Neuronal stem cell (in vitro differentiated cells): Measurements from ENCODE around the gene CR1L.
"Not testable (repeated sequence)": the region's sequence is repeated elsewhere in the genome, so short reads cannot be mapped to it uniquely, and the experiment has no call there.

Experiments used
- DNase-seq: peaks from one replicate; pipeline ENCODE4 v3.0.0-alpha.2; 2013; ENCODE audit warnings: low spot score
- H2AFZ ChIP-seq: one replicate; pipeline ENCODE4 v1.6.1; 2013; ENCODE audit warnings: mild to moderate bottlenecking, low read length, inconsistent platforms
- H2AK5ac ChIP-seq: 2 replicates; pipeline ENCODE4 v1.6.1; 2013; ENCODE audit warnings: low read depth, mild to moderate bottlenecking, inconsistent platforms, low read length, moderate library complexity, mixed read lengths
- H2BK120ac ChIP-seq: 2 replicates; pipeline ENCODE4 v1.6.1; 2013; ENCODE audit warnings: low read depth, mild to moderate bottlenecking, inconsistent platforms, low read length, moderate library complexity, mixed read lengths
- H2BK12ac ChIP-seq: one replicate; pipeline ENCODE4 v1.6.1; 2013; ENCODE audit warnings: low read length, inconsistent platforms
- H2BK15ac ChIP-seq: 2 replicates; pipeline ENCODE4 v1.6.1; 2013; ENCODE audit warnings: mild to moderate bottlenecking, low read length, inconsistent platforms, mixed read lengths
- H2BK5ac ChIP-seq: one replicate; pipeline ENCODE4 v1.6.1; 2013; ENCODE audit warnings: inconsistent platforms, mild to moderate bottlenecking, low read length, moderate library complexity
- H3K14ac ChIP-seq: one replicate; pipeline ENCODE4 v1.6.1; 2013; ENCODE audit warnings: low read length, inconsistent platforms
- H3K18ac ChIP-seq: 2 replicates; pipeline ENCODE4 v1.6.1; 2013; ENCODE audit warnings: low read length, inconsistent platforms
- H3K23ac ChIP-seq: 2 replicates; pipeline ENCODE4 v1.6.1; 2013; ENCODE audit warnings: low read depth, mild to moderate bottlenecking, mixed read lengths, low read length, inconsistent platforms; ENCODE audit not compliant: poor library complexity
- H3K27ac ChIP-seq: replicated peaks from 3 replicates; pipeline ENCODE4 v1.5.1; 2013; ENCODE audit warnings: low read length, inconsistent platforms
- H3K27me3 ChIP-seq, 3 experiments: 2 replicates each; pipeline ENCODE4 v1.6.1; 2013; ENCODE audit warnings: low read length in 3 of 3, mild to moderate bottlenecking in 2 of 3, inconsistent platforms in 1 of 3, low read depth in 1 of 3, mixed read lengths in 1 of 3, moderate library complexity in 1 of 3; ENCODE audit not compliant: control insufficient read depth in 3 of 3, insufficient read depth in 3 of 3
- H3K36me3 ChIP-seq, 2 donors: replicated peaks in 1 of 2; 2 replicates each; pipeline ENCODE4 v1.6.1; 2013; ENCODE audit warnings: low read length in 2 of 2; ENCODE audit not compliant: control insufficient read depth in 2 of 2, insufficient read depth in 2 of 2
- H3K4ac ChIP-seq: 2 replicates; pipeline ENCODE4 v1.6.1; 2013; ENCODE audit warnings: inconsistent platforms, mild to moderate bottlenecking, low read length, moderate library complexity
- H3K4me1 ChIP-seq, 2 donors: 1 replicate in 1 of 2; 2 replicates in 1 of 2; pipeline ENCODE4 v1.6.1; 2013; ENCODE audit warnings: low read length in 2 of 2, low read depth in 1 of 2; ENCODE audit not compliant: control insufficient read depth in 2 of 2, insufficient read depth in 1 of 2
- H3K4me2 ChIP-seq: one replicate; pipeline ENCODE4 v1.6.1; 2013; ENCODE audit warnings: mild to moderate bottlenecking, low read length, inconsistent platforms; ENCODE audit not compliant: insufficient read depth, poor library complexity, severe bottlenecking
- H3K4me3 ChIP-seq, 2 donors: 2 replicates each; pipeline ENCODE4 v1.5.1; 2013; ENCODE audit warnings: low read length in 2 of 2, mild to moderate bottlenecking in 2 of 2, inconsistent platforms in 1 of 2, moderate library complexity in 1 of 2
- H3K79me1 ChIP-seq: one replicate; pipeline ENCODE4 v1.6.1; 2013; ENCODE audit warnings: low read depth, mild to moderate bottlenecking, inconsistent platforms, low read length, moderate library complexity
- H3K9ac ChIP-seq: one replicate; pipeline ENCODE4 v1.6.1; 2013; ENCODE audit warnings: mild to moderate bottlenecking, low read depth, low read length, inconsistent platforms; ENCODE audit not compliant: poor library complexity
- H3K9me3 ChIP-seq, 2 donors: replicated peaks in 1 of 2; 2 replicates each; pipeline versions ENCODE3 to v1.6.1; 2013; ENCODE audit warnings: low read length in 2 of 2, mild to moderate bottlenecking in 2 of 2, inconsistent platforms in 1 of 2, low read depth in 1 of 2, mixed read lengths in 1 of 2, moderate library complexity in 1 of 2; ENCODE audit not compliant: control insufficient read depth in 2 of 2, insufficient read depth in 1 of 2
- H4K8ac ChIP-seq: one replicate; pipeline ENCODE4 v1.6.1; 2013; ENCODE audit warnings: low read depth, mild to moderate bottlenecking, inconsistent platforms, low read length, moderate library complexity
- H4K91ac ChIP-seq: one replicate; pipeline ENCODE4 v1.6.1; 2013; ENCODE audit warnings: low read length, low read depth, mild to moderate bottlenecking, inconsistent platforms; ENCODE audit not compliant: poor library complexity
- WGBS, 2 donors: extraction: QIAGEN DNeasy Blood & Tissue Kit; methylation state at CpG; one replicate each; pipeline ENCODE4 v1.1.7; 2013; ENCODE audit warnings: missing lambda C conversion rate in 2 of 2, mixed read lengths in 1 of 2; ENCODE audit not compliant: insufficient read length in 2 of 2, insufficient replicate concordance in 1 of 2; ENCODE audit errors: extremely low coverage in 2 of 2; 5-methylcytosine and 5-hydroxymethylcytosine counted together

Gene CR1L

DNA sequence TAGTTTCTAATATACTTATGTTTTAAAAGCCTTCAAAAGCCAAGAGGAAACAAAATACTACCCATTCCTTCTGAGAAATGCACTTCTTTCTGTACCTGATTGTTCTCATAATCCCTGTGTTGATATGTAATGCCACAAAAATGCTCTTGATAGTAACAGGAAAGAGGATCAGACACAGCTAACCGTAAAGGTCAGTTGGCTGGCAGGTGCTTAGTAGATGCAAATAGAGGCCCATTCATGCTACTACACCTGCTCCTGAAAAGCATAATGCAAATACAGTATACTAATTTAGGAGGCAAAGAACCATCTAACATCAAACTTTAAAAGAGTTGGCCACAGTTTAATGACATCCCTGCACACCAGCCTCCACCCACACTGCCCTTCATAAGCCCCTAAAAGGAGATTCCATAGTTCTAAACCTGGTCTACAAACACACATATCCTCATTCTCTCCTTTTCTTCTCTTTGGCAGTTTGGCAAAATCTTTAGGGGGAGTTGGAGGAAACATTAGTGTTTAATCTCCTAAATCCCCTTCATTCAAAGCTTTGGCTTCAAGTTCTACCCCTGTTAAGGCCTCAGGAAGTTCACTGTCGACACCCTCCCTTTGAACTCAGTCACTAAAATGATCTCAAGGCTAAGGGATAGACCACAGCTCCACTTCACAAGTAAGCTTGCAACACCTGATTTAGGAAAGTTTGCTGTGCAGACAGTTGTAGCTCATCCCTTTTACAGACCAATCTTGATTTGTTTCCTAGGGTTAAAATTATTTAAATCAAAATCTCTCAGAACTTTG, 104.0 kb downstream of the CR1L start:
- Histone ChIP-seq H3K9ac (no peak overlapping the region), H2BK15ac (no peak overlapping the region), H3K27ac (no peak overlapping the region), H3K4me3 (no peak overlapping the region), H2BK120ac (no peak overlapping the region), H3K18ac (no peak overlapping the region), H3K9me3 (no peaks in the 10 kb centered on the region), H3K4ac (no peak overlapping the region), H3K79me1 (peaks cover 6% of the 10 kb centered on the region), H4K8ac (no peak overlapping the region), H3K4me2 (no peak overlapping the region), H4K91ac (no peak overlapping the region), H2BK12ac (no peak overlapping the region), H3K23ac (no peak overlapping the region), H3K4me1 (peaks cover 1 to 6% of the 10 kb centered on the region in 2 donors), H2AK5ac (no peak overlapping the region), H3K27me3 (no peaks in the 10 kb centered on the region), H3K36me3 (no peaks in the 10 kb centered on the region), H2AFZ (no peak overlapping the region), H2BK5ac (no peak overlapping the region), H3K14ac (no peak overlapping the region)
- DNase-seq, result no peak
- no CpG with 5 or more reads among the region's 2 CpGs for WGBS, 2 donors

DNA sequence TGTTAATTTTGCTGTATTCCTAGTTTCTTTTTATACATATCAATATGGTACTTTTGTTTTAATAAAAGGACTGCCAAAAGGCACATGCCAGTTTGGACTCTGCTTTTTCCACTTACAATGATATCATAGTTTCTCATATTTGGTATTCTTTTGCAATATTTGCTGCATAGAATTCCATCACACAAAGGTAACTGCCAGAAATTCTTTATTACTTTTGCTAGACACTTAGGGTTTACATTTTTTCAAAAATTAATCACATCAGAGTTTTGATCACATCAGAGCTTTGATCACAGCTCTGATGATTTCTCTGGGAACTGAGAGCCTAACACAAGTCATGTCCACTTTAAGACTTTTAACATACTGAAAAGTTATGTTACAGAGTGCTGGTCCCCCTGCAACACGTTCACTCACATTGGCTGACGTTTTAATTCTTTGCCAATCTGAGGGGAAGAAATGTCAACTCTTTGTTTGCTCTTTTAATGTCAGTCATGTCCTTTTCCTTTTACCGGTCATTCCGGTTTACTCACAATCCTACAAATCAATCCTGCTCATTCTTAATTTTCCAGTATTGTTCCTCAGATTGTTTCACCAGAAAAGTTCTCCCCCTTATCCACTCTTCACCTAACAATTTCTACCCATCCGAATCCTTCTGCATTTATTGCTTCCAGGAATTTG, 105.8 kb downstream of the CR1L start:
- Histone ChIP-seq H2BK5ac (no peak overlapping the region), H4K8ac (no peak overlapping the region), H3K4me1 (peaks cover 1 to 6% of the 10 kb centered on the region in 2 donors), H3K9ac (no peak overlapping the region), H3K27ac (no peak overlapping the region), H3K4ac (no peak overlapping the region), H3K18ac (no peak overlapping the region), H2BK12ac (no peak overlapping the region), H2BK120ac (no peak overlapping the region), H3K4me2 (no peak overlapping the region), H2AK5ac (no peak overlapping the region), H4K91ac (no peak overlapping the region), H3K14ac (no peak overlapping the region), H3K36me3 (peaks cover 0 to 4% of the 10 kb centered on the region in 2 donors), H3K79me1 (peaks cover 6% of the 10 kb centered on the region), H3K4me3 (peak overlapping the region in 1 of 2 donors; percentile 86), H3K9me3 (no peaks in the 10 kb centered on the region), H2BK15ac (no peak overlapping the region), H3K27me3 (no peaks in the 10 kb centered on the region), H3K23ac (no peak overlapping the region), H2AFZ (peak overlapping the region; percentile 94)
- 100% methylated on average over 1 of the region's 5 CpGs; no CpG with 5 or more reads in 1 of the 2 donors for WGBS, 2 donors
- DNase-seq, result no peak

GRCh38 chr1:207751463-207751789, 106.5 kb downstream of the CR1L start:
- H4K8ac ChIP-seq, H4K91ac ChIP-seq, H2BK15ac ChIP-seq, H2BK120ac ChIP-seq, DNase-seq, H3K4me1 ChIP-seq, H3K27me3 ChIP-seq, H3K27ac ChIP-seq, H3K14ac ChIP-seq, H3K18ac ChIP-seq, H2AK5ac ChIP-seq, H3K9ac ChIP-seq, H3K4ac ChIP-seq, H3K79me1 ChIP-seq, H3K9me3 ChIP-seq, H2BK12ac ChIP-seq, H3K23ac ChIP-seq: not testable (repeated sequence)
- no CpG with 5 or more reads among the region's 7 CpGs for WGBS, 2 donors
- H2AFZ ChIP-seq, result peak overlapping the region; percentile 94
- H2BK5ac ChIP-seq, result peak overlapping the region; percentile 95
- H3K4me2 ChIP-seq, result peak overlapping the region; percentile 56
- H3K36me3 ChIP-seq, result peaks cover 0 to 11% of the 10 kb centered on the region in 2 donors
- peak overlapping the region; percentile 76 to 86 for H3K4me3 ChIP-seq

- H2BK5ac ChIP-seq, result peak within 1 kb of the TSS; percentile 95
- peaks cover 1 to 6% of the 10 kb centered on the region in 2 donors for H3K4me1 ChIP-seq
- H3K23ac ChIP-seq, result peak within 1 kb of the TSS; percentile 89
- H2BK15ac ChIP-seq, result peak within 1 kb of the TSS; percentile 80
- peaks cover 6% of the 10 kb centered on the region for H3K79me1 ChIP-seq
- H2AK5ac ChIP-seq, result peak within 1 kb of the TSS; percentile 54
- H2BK12ac ChIP-seq, result no peak within 1 kb of the TSS
- peak; percentile 79 for DNase-seq
- peak within 1 kb of the TSS; percentile 83 for H3K27ac ChIP-seq
- H2BK120ac ChIP-seq, result no peak within 1 kb of the TSS
- H3K27me3 ChIP-seq, result no peaks in the 10 kb centered on the region
- H3K4me3 ChIP-seq, result peak within 1 kb of the TSS; percentile 86 to 98
- peak within 1 kb of the TSS; percentile 97 for H3K9ac ChIP-seq
- H3K4ac ChIP-seq, result no peak within 1 kb of the TSS
- H2AFZ ChIP-seq, result peak within 1 kb of the TSS; percentile 94
- WGBS, 2 donors, result no CpG with 5 or more reads among the region's 55 CpGs
- no peak within 1 kb of the TSS for H4K91ac ChIP-seq
- peak within 1 kb of the TSS; percentile 89 for H3K4me2 ChIP-seq
- peak within 1 kb of the TSS; percentile 96 for H3K18ac ChIP-seq
- peak within 1 kb of the TSS; percentile 84 for H3K14ac ChIP-seq
- no peaks in the 10 kb centered on the region for H3K9me3 ChIP-seq
- peaks cover 0 to 15% of the 10 kb centered on the region in 2 donors for H3K36me3 ChIP-seq
- no peak within 1 kb of the TSS for H4K8ac ChIP-seq
Observed at GRCh38 chr1:207751790-207752455, 107.0 kb downstream of the CR1L start, which contains the start of gene CD46. CD46 (plus strand) TSS chr1:207752054; CDS start chr1:207752213, 159 bp downstream.
